Testis (tissue), 3 donors: ENCODE measurements around the gene RIOK2. TPM values are rescaled to one million over a fixed set of nuclear protein-coding genes. Genes with fewer than 3 reads are reported as not detected.

Experiments used
- DNase-seq: peaks from one replicate; pipeline ENCODE4 v3.0.0-alpha.2; 2019
- H3K27ac ChIP-seq, 2 donors: fragments of 200-600 bp; sonication (generic); one replicate each; pipeline ENCODE4 v1.5.1; 2019
- H3K27me3 ChIP-seq: fragments of 200-600 bp; sonication (generic); one replicate; pipeline ENCODE4 v1.5.1; 2019
- H3K36me3 ChIP-seq: fragments of 200-600 bp; sonication (generic); one replicate; pipeline ENCODE4 v1.5.1; 2017; ENCODE audit warnings: low read depth; ENCODE audit errors: missing control alignments
- H3K4me1 ChIP-seq: fragments of 200-600 bp; sonication (generic); one replicate; pipeline ENCODE4 v1.5.1; 2019
- H3K4me3 ChIP-seq, 2 donors: fragments of 200-600 bp; sonication (generic); one replicate each; pipeline ENCODE4 v1.5.1; 2017 to 2019
- H3K9me3 ChIP-seq: fragments of 200-600 bp; sonication (generic); one replicate; pipeline ENCODE4 v1.5.1; 2017
- CTCF ChIP-seq, 3 experiments: fragments of 450-650 bp in 2 of 3; fragments of 200-600 bp in 1 of 3; sonication (generic) in 1 of 3; IDR thresholded peaks; one replicate each; pipeline ENCODE4 v1.5.1; 2016 to 2019; ENCODE audit warnings: antibody characterized with exemption in 3 of 3, mild to moderate bottlenecking in 2 of 3, moderate library complexity in 1 of 3
- POLR2A ChIP-seq: fragments of 450-650 bp; IDR thresholded peaks from one replicate; pipeline ENCODE4 v1.6.1; 2017; ENCODE audit warnings: antibody characterized with exemption, mild to moderate bottlenecking, moderate library complexity
- WGBS, 2 donors: methylation state at CpG; one replicate each; pipeline ENCODE4 v1.1.5; 2018; 5-methylcytosine and 5-hydroxymethylcytosine counted together
- intact Hi-C: fragments of 100-400 bp; cut with DNase I; formaldehyde crosslinking; loops from one replicate; pipeline ENCODE4 v1.15.1; 2023; ENCODE audit warnings: low total_unique reads
- polyA plus RNA-seq: library from polyadenylated mRNA; stranded (reverse); fragments of 350-450 nt; fragmentation: Illumina TruSeq; extraction: RNeasy Lipid Tissue Mini Kit (QIAGEN cat#74804); gene quantifications from one replicate; pipeline ENCODE4 v1.2.3, GENCODE V29; 2014; ENCODE audit warnings: low read depth, low replicate concordance; ENCODE audit not compliant: insufficient read depth
- small RNA-seq, 2 donors: library from RNA; depleted of rRNA; stranded (forward); fragments of <200 nt; gene quantifications; one replicate each; pipeline ENCODE3, GENCODE V24; 2016
- total RNA-seq, 2 donors: library from RNA; depleted of rRNA; stranded (reverse); fragments of >200 nt; gene quantifications; one replicate each; pipeline ENCODE4 v1.2.3, GENCODE V29; 2016

The RIOK2 gene
- total and polyA plus RNA-seq, 3 donors from 2014 or later: 15.0 to 26.5 (median 20.4) TPM

GRCh38 chr5:97115932-97116331, 67.1 kb downstream of the RIOK2 start:
- Histone ChIP-seq H3K4me3 (no peak overlapping the region), H3K27me3 (no peaks in the 10 kb centered on the region), H3K36me3 (no peaks in the 10 kb centered on the region), H3K9me3 (no peaks in the 10 kb centered on the region), H3K27ac (no peak overlapping the region), H3K4me1 (no peaks in the 10 kb centered on the region)
- TF ChIP-seq CTCF (IDR thresholded peaks at IDR 0.05): no peak
- no peak for TF ChIP-seq POLR2A
- 76 to 79% methylated on average over 9 of the region's 9 CpGs for WGBS, 2 donors
- intact Hi-C loops: no loop called here
- DNase-seq: no peak

GRCh38 chr5:97112230-97112629, 70.8 kb downstream of the RIOK2 start:
- Histone ChIP-seq H3K4me1 (no peaks in the 10 kb centered on the region), H3K4me3 (no peak overlapping the region), H3K27me3 (no peaks in the 10 kb centered on the region), H3K9me3 (no peaks in the 10 kb centered on the region), H3K27ac (no peak overlapping the region), H3K36me3 (no peaks in the 10 kb centered on the region)
- 77 to 80% methylated on average over 6 of the region's 6 CpGs for WGBS, 2 donors
- no peak for DNase-seq
- no peak for TF ChIP-seq POLR2A
- TF ChIP-seq CTCF (IDR thresholded peaks at IDR 0.05): no peak
- intact Hi-C loops: no loop called here

GRCh38 chr5:97111616-97112015, 71.4 kb downstream of the RIOK2 start:
- no peak for DNase-seq
- H3K9me3 ChIP-seq: no peaks in the 10 kb centered on the region
- no peak overlapping the region for H3K27ac ChIP-seq
- H3K4me3 ChIP-seq: no peak overlapping the region
- no peaks in the 10 kb centered on the region for H3K4me1 ChIP-seq
- TF ChIP-seq POLR2A (no peak), CTCF (IDR thresholded peaks at IDR 0.05) (no peak)
- 59 to 61% methylated on average over 4 of the region's 4 CpGs for WGBS, 2 donors
- H3K27me3 ChIP-seq: no peaks in the 10 kb centered on the region
- no peaks in the 10 kb centered on the region for H3K36me3 ChIP-seq
- intact Hi-C loops: no loop called here

GRCh38 chr5:97111004-97111403, 72.0 kb downstream of the RIOK2 start:
- no peak for DNase-seq
- intact Hi-C loops: no loop called here
- H3K9me3 ChIP-seq: no peaks in the 10 kb centered on the region

More at GRCh38 chr5:97111004-97111403, 72.0 kb downstream of the RIOK2 start:
- no peaks in the 10 kb centered on the region for H3K27me3 ChIP-seq
- H3K36me3 ChIP-seq: no peaks in the 10 kb centered on the region
- H3K27ac ChIP-seq: no peak overlapping the region
- no peaks in the 10 kb centered on the region for H3K4me1 ChIP-seq
- no peak overlapping the region for H3K4me3 ChIP-seq
- no peak for TF ChIP-seq POLR2A
- no peak for TF ChIP-seq CTCF (IDR thresholded peaks at IDR 0.05)
- WGBS, 2 donors: 86 to 89% methylated on average over 5 of the region's 5 CpGs

Small RNAs within 50 kb of the gene (small RNA-seq; reads per million reads assigned to genes)
- gene RNU1-73P: 0 reads per million in 2 donors

Other genes with a start within 250 kb of the RIOK2 start
- gene LNPEP, start 247.2 kb downstream of the RIOK2 start, total RNA-seq: 10 to 100 TPM; 28.0 to 33.1 TPM
- gene LNPEP, start 247.2 kb downstream of the RIOK2 start, polyA plus RNA-seq: 10.9 TPM
- not detected for gene LIX1, start 40.6 kb downstream of the RIOK2 start, total RNA-seq
- 0.76 TPM for gene LIX1, start 40.6 kb downstream of the RIOK2 start, polyA plus RNA-seq